A172 (cell line): ENCODE data around the gene TULP4. TPM values are rescaled to one million over a fixed set of nuclear protein-coding genes. Genes with fewer than 3 reads are reported as not detected.
A peak's percentile ranks its signal among the peaks of the same experiment; 100 is the strongest.
"Not testable (repeated sequence)": the region's sequence is repeated elsewhere in the genome, so short reads cannot be mapped to it uniquely, and the experiment has no call there.

Experiments used
- DNase-seq: peaks from one replicate; pipeline ENCODE4 v3.0.0-alpha.2; 2015; ENCODE audit warnings: low spot score
- total RNA-seq: library from RNA; depleted of rRNA; stranded (reverse); fragments of >200 nt; shearing (Covaris generic); gene quantifications from 2 replicates; pipeline ENCODE4 v1.2.3, GENCODE V29; 2014

TULP4 gene
- total RNA-seq, 1 experiment from 2014 or later: 47.7 TPM

- not testable (repeated sequence) for DNase-seq
Measured at GRCh38 chr6:158295976-158296853, 16.1 kb upstream of the TULP4 start.

- not testable (repeated sequence) for DNase-seq
Measured at GRCh38 chr6:158296854-158297324, 15.4 kb upstream of the TULP4 start.

GRCh38 chr6:158297657-158298056, 14.6 kb upstream of the TULP4 start:
- DNase-seq: not testable (repeated sequence)

- peak; percentile 74 for DNase-seq
Measured at GRCh38 chr6:158300306-158301143, 11.7 kb upstream of the TULP4 start.

GRCh38 chr6:158301561-158301960, 10.7 kb upstream of the TULP4 start:
- DNase-seq: not testable (repeated sequence)

- not testable (repeated sequence) for DNase-seq
Measured at GRCh38 chr6:158302195-158302796, 10.0 kb upstream of the TULP4 start.

GRCh38 chr6:158303210-158303731, 9.0 kb upstream of the TULP4 start:
- DNase-seq: no peak

GRCh38 chr6:158304254-158304653, 8.0 kb upstream of the TULP4 start:
- DNase-seq: no peak

GRCh38 chr6:158309814-158310213, 2.5 kb upstream of the TULP4 start:
- DNase-seq: no peak

- no peak for DNase-seq
Measured at GRCh38 chr6:158311193-158311592, 1.1 kb upstream of the TULP4 start.

- DNase-seq: no peak
Measured at GRCh38 chr6:158311626-158312025, 639 bp upstream of the TULP4 start.

GRCh38 chr6:158312672-158313397, 570 bp downstream of the TULP4 start:
- DNase-seq: no peak

- no peak for DNase-seq
Measured at GRCh38 chr6:158313989-158314388, 1.7 kb downstream of the TULP4 start.

- no peak for DNase-seq
Measured at GRCh38 chr6:158314737-158315136, 2.5 kb downstream of the TULP4 start.

- DNase-seq: peak; percentile 14
Measured at GRCh38 chr6:158316022-158316421, 3.8 kb downstream of the TULP4 start.

GRCh38 chr6:158321960-158322359, 9.7 kb downstream of the TULP4 start:
- peak; percentile 72 for DNase-seq

GRCh38 chr6:158322400-158322723, 10.1 kb downstream of the TULP4 start:
- no peak for DNase-seq

GRCh38 chr6:158322724-158323560, 10.7 kb downstream of the TULP4 start:
- DNase-seq: peak; percentile 17

GRCh38 chr6:158323561-158323958, 11.3 kb downstream of the TULP4 start:
- no peak for DNase-seq

GRCh38 chr6:158324136-158324535, 11.9 kb downstream of the TULP4 start:
- no peak for DNase-seq
